HG03108 (cell line): ENCODE data around the gene CUTA.
A peak's percentile ranks its signal among the peaks of the same experiment; 100 is the strongest.
"Not testable (repeated sequence)": the region's sequence is repeated elsewhere in the genome, so short reads cannot be mapped to it uniquely, and the experiment has no call there.

Experiments used
- ATAC-seq: cut with Tn5 transposase; IDR thresholded peaks from one replicate; pipeline ENCODE4 v1.9.1; 2021; ENCODE audit warnings: moderate library complexity; ENCODE audit not compliant: unreplicated experiment

Gene CUTA

GRCh38 chr6:33407132-33407718 lies 10.7 kb downstream of the CUTA start:
- no peak for ATAC-seq

- no peak for ATAC-seq
Observed at GRCh38 chr6:33406126-33406525, 11.8 kb downstream of the CUTA start.

GRCh38 chr6:33405386-33405940 lies 12.4 kb downstream of the CUTA start:
- ATAC-seq = no peak

- ATAC-seq = no peak
Observed at GRCh38 chr6:33404884-33405283, 13.0 kb downstream of the CUTA start.

GRCh38 chr6:33399881-33400280 lies 18.0 kb downstream of the CUTA start:
- ATAC-seq = not testable (repeated sequence)

- ATAC-seq = not testable (repeated sequence)
Observed at GRCh38 chr6:33398601-33399000, 19.3 kb downstream of the CUTA start.

- no peak for ATAC-seq
Observed at GRCh38 chr6:33397541-33397940, 20.4 kb downstream of the CUTA start.

- ATAC-seq = no peak
Observed at GRCh38 chr6:33392979-33393378, 24.9 kb downstream of the CUTA start.

- no peak for ATAC-seq
Observed at GRCh38 chr6:33392595-33392948, 25.3 kb downstream of the CUTA start.

- peak; percentile 3 for ATAC-seq
Observed at GRCh38 chr6:33391922-33392594, 25.8 kb downstream of the CUTA start.

GRCh38 chr6:33391278-33391921 lies 26.5 kb downstream of the CUTA start, which contains the start of gene KIFC1:
Gene KIFC1, plus strand, starts transcription at chr6:33391823. Its CDS starts 163 bp downstream, at chr6:33391986.
- peak; percentile 89 for ATAC-seq

- no peak for ATAC-seq
Observed at GRCh38 chr6:33390767-33391277, 27.1 kb downstream of the CUTA start.

GRCh38 chr6:33390173-33390572 lies 27.7 kb downstream of the CUTA start:
- no peak for ATAC-seq

GRCh38 chr6:33384581-33385020 lies 33.3 kb downstream of the CUTA start:
- ATAC-seq = no peak

GRCh38 chr6:33383427-33384185 lies 34.3 kb downstream of the CUTA start:
- no peak for ATAC-seq

- no peak for ATAC-seq
Observed at GRCh38 chr6:33380272-33380981, 37.5 kb downstream of the CUTA start.

- not testable (repeated sequence) for ATAC-seq
Observed at GRCh38 chr6:33379184-33379583, 38.7 kb downstream of the CUTA start.

- no peak for ATAC-seq
Observed at GRCh38 chr6:33377171-33377570, 40.7 kb downstream of the CUTA start.

- ATAC-seq = no peak
Observed at GRCh38 chr6:33375143-33375671, 42.7 kb downstream of the CUTA start.
